PFSK-1 (cell line): ENCODE data around the gene GALNT12.

ENCODE experiments used
- POLR2AphosphoS5 ChIP-seq: IDR thresholded peaks from 2 replicates; pipeline ENCODE4 v1.6.1; 2012; ENCODE audit warnings: low read depth, mild to moderate bottlenecking, control low read depth, low read length, moderate library complexity
- SIN3A ChIP-seq: IDR thresholded peaks from 2 replicates; pipeline ENCODE4 v1.6.1; 2012; ENCODE audit warnings: mild to moderate bottlenecking, low read length, moderate library complexity, borderline replicate concordance; ENCODE audit not compliant: insufficient read depth
- TAF1 ChIP-seq: IDR thresholded peaks from 2 replicates; pipeline ENCODE4 v1.6.1; 2012; ENCODE audit warnings: low read length, control low read depth, borderline replicate concordance; ENCODE audit not compliant: insufficient read depth

DNA sequence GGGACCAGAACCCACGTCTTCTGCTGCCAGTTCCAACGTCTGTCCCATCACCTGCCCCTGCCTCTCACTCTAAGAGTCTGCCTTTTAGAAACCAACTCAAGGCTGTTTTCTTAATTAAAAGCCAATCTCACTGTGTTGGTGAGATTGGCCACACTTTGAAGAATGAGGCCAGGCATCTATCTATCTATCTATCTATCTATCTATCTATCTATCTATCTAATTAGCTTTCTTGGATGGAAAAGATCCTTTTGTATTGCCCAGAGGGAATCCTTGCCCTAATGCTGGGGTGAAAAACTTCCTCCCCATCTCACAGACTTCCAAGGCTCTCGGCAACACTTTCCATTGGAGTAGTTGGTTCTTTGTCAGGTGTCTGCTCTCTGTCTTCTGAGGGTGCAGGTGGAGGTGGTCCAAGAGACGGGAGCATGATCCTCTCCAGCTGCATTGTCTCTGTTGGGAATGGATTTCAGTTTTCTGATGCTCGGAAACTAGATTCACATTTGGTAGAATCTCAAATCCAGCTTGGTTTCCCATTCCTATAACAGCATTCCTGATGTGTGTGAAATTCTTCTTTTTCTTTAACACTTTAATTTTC is 57.9 kb downstream of the GALNT12 start:
- no peak for TF ChIP-seq TAF1
- no peak for TF ChIP-seq SIN3A
- TF ChIP-seq POLR2AphosphoS5 = no peak
